ENCODE measurements around the gene NSDHL.
"Not testable (repeated sequence)": the region's sequence is repeated elsewhere in the genome, so short reads cannot be mapped to it uniquely, and the experiment has no call there.

Gene NSDHL

GRCh38 chrX:152908486-152908885, 77.6 kb downstream of the NSDHL start:
- peaks cover 2% of the 10 kb centered on the region for H3K27me3 Mint-ChIP-seq (ENCODE audit: low read depth, poor library complexity)
- H3K4me1 Mint-ChIP-seq = peaks cover 34% of the 10 kb centered on the region
- no peak overlapping the region for H3K27ac Mint-ChIP-seq
- H3K9me3 Mint-ChIP-seq = peaks cover 41% of the 10 kb centered on the region
- no peak for DNase-seq
- H3K4me3 Mint-ChIP-seq = no peak overlapping the region
- peaks cover 6% of the 10 kb centered on the region for H3K36me3 Mint-ChIP-seq (ENCODE audit: low read depth)
- TF ChIP-seq, protein P1, sequence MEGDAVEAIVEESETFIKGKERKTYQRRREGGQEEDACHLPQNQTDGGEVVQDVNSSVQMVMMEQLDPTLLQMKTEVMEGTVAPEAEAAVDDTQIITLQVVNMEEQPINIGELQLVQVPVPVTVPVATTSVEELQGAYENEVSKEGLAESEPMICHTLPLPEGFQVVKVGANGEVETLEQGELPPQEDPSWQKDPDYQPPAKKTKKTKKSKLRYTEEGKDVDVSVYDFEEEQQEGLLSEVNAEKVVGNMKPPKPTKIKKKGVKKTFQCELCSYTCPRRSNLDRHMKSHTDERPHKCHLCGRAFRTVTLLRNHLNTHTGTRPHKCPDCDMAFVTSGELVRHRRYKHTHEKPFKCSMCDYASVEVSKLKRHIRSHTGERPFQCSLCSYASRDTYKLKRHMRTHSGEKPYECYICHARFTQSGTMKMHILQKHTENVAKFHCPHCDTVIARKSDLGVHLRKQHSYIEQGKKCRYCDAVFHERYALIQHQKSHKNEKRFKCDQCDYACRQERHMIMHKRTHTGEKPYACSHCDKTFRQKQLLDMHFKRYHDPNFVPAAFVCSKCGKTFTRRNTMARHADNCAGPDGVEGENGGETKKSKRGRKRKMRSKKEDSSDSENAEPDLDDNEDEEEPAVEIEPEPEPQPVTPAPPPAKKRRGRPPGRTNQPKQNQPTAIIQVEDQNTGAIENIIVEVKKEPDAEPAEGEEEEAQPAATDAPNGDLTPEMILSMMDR (IDR thresholded peaks at IDR 0.05) = no peak

DNA sequence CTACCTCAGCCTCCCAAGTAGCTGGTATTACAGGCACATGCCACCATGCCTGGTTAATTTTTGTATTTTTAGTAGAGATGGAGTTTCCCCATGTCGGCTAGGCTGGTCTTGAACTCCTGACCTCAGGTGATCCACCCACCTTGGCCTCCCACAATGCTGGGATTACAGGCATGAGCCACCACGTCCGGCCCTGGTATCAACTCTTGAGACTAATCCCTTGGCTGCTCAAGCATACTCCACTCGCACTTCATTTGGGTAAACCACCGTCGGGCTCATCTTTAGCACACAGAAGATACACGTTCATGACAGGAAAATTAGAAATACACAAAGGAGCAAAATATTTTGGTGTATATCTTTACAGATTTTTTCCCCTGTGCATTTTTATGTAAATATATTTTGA, 79.2 kb downstream of the NSDHL start:
- H3K27me3 Mint-ChIP-seq (ENCODE audit: low read depth, poor library complexity); DNase-seq; H3K36me3 Mint-ChIP-seq (ENCODE audit: low read depth); H3K4me3 Mint-ChIP-seq; H3K27ac Mint-ChIP-seq: not testable (repeated sequence)
- Mint-ChIP-seq H3K4me1 (peaks cover 27% of the 10 kb centered on the region), H3K9me3 (peaks cover 51% of the 10 kb centered on the region)

DNA sequence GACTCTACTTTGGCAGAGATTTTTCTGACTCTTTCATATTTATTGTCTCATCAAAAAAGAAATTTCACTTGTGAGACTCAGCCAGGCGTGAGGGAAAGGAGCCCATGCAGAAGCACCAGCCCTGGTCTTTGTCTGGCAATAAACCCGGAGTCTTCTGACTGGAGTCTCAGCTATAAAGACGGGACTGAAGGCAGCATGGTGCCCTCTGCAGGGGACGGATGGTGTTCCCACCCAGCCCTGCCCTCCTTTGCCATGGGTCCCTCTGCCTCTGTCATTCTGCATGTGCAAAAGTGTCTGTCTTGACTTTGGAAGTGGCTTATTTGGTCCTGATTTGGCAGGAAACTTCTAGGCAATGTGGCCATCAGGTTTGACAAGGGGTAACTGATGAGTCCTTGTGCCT, 81.2 kb downstream of the NSDHL start:
- H3K9me3 Mint-ChIP-seq = peaks cover 50% of the 10 kb centered on the region
- DNase-seq = no peak
- H3K4me1 Mint-ChIP-seq = peaks cover 26% of the 10 kb centered on the region
- peaks cover 6% of the 10 kb centered on the region for H3K36me3 Mint-ChIP-seq (ENCODE audit: low read depth)
- H3K4me3 Mint-ChIP-seq = no peak overlapping the region
- H3K27ac Mint-ChIP-seq = no peak overlapping the region
- TF ChIP-seq, protein P1 (IDR thresholded peaks at IDR 0.05) = no peak
- H3K27me3 Mint-ChIP-seq (ENCODE audit: low read depth, poor library complexity) = peaks cover 2% of the 10 kb centered on the region

DNA sequence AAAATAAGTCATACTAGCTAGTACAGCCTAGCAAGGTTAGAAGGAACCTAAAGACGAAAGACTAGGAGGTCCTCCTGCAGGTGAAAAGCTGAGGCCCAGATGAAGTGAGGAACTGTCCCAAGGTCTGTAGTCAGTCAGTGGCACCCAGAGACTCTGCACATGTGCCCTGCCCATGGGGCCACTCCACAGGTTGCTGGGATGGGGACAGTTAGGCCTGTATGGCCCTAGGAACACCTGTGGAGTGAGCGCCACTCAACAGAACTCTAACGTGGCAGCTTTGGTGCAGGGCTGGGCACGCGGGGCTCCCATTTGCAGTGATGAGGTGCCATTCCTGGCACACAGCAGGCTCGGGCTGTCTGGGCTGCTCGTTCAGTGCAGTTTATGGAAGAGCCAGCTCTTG, 81.8 kb downstream of the NSDHL start:
- peaks cover 50% of the 10 kb centered on the region for H3K9me3 Mint-ChIP-seq
- TF ChIP-seq, protein P1 (IDR thresholded peaks at IDR 0.05) = no peak
- H3K27me3 Mint-ChIP-seq (ENCODE audit: low read depth, poor library complexity) = peaks cover 2% of the 10 kb centered on the region
- no peak overlapping the region for H3K4me3 Mint-ChIP-seq
- no peak overlapping the region for H3K27ac Mint-ChIP-seq
- H3K36me3 Mint-ChIP-seq (ENCODE audit: low read depth) = peaks cover 6% of the 10 kb centered on the region
- no peak for DNase-seq
- H3K4me1 Mint-ChIP-seq = peaks cover 20% of the 10 kb centered on the region

DNA sequence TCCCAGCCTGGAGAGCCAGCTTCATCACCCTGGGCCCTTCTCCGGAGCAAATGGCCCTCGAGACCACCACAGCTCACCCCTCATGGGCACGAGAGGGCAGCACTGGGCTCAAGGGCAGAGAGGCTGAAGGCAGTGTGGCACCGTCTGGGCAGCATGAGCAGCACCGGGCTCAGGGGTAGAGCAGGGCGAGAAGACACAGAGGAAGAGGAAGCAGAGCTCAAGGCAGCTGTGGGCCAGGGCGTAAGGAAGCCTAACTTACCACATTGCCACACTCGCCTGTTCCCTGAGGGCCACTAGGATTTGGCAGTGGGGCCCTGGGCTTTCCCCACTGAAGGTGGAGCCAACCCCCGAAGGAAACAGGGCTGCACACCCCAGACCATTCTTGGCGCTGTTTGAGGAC, 82.5 kb downstream of the NSDHL start:
- no peaks in the 10 kb centered on the region for H3K36me3 Mint-ChIP-seq (ENCODE audit: low read depth)
- no peak overlapping the region for H3K4me3 Mint-ChIP-seq
- DNase-seq = no peak
- TF ChIP-seq, protein P1 (IDR thresholded peaks at IDR 0.05) = no peak
- H3K4me1 Mint-ChIP-seq = peaks cover 13% of the 10 kb centered on the region
- H3K27ac Mint-ChIP-seq = no peak overlapping the region
- H3K9me3 Mint-ChIP-seq = peaks cover 43% of the 10 kb centered on the region
- no peaks in the 10 kb centered on the region for H3K27me3 Mint-ChIP-seq (ENCODE audit: low read depth, poor library complexity)

- H3K4me1 Mint-ChIP-seq = peaks cover 12% of the 10 kb centered on the region
- H3K36me3 Mint-ChIP-seq (ENCODE audit: low read depth) = no peaks in the 10 kb centered on the region
- H3K27me3 Mint-ChIP-seq (ENCODE audit: low read depth, poor library complexity) = no peaks in the 10 kb centered on the region
- H3K27ac Mint-ChIP-seq = no peak overlapping the region
- H3K4me3 Mint-ChIP-seq = no peak overlapping the region
- peaks cover 45% of the 10 kb centered on the region for H3K9me3 Mint-ChIP-seq
- no peak for DNase-seq
- TF ChIP-seq, protein P1 (IDR thresholded peaks at IDR 0.05) = no peak
These were observed 83.0 kb downstream of the NSDHL start for GRCh38 chrX:152913910-152914309.
